ENCODE measurements around the gene NPSR1. TPM values are rescaled to one million over a fixed set of nuclear protein-coding genes. Genes with fewer than 3 reads are reported as not detected.
"Not testable (repeated sequence)": the region's sequence is repeated elsewhere in the genome, so short reads cannot be mapped to it uniquely, and the experiment has no call there.

NPSR1 gene
- total RNA-seq: not detected in 2 replicates

- no peak for DNase-seq (ENCODE audit: low read depth in 2 of 2)
These were observed at the start of gene NPSR1 for GRCh38 chr7:34657632-34658268. Gene NPSR1, plus strand, starts transcription at chr7:34658218. Its CDS starts 195 bp downstream, at chr7:34658413.

GRCh38 chr7:34612661-34613060, 45.4 kb upstream of the NPSR1 start:
- no peak for DNase-seq (ENCODE audit: low read depth in 2 of 2)

GRCh38 chr7:34620425-34620824, 37.6 kb upstream of the NPSR1 start:
- DNase-seq (ENCODE audit: low read depth in 2 of 2): no peak

GRCh38 chr7:34622182-34622581, 35.8 kb upstream of the NPSR1 start:
- no peak for DNase-seq (ENCODE audit: low read depth in 2 of 2)

- no peak for DNase-seq (ENCODE audit: low read depth in 2 of 2)
These were observed 35.2 kb upstream of the NPSR1 start for GRCh38 chr7:34622771-34623250.

- not testable (repeated sequence) for DNase-seq (ENCODE audit: low read depth in 2 of 2)
These were observed 29.4 kb upstream of the NPSR1 start for GRCh38 chr7:34628618-34629017.

GRCh38 chr7:34652809-34653208, 5.2 kb upstream of the NPSR1 start:
- no peak for DNase-seq (ENCODE audit: low read depth in 2 of 2)

- no peak for DNase-seq (ENCODE audit: low read depth in 2 of 2)
These were observed 4.2 kb upstream of the NPSR1 start for GRCh38 chr7:34653787-34654186.

GRCh38 chr7:34655384-34655783, 2.6 kb upstream of the NPSR1 start:
- no peak for DNase-seq (ENCODE audit: low read depth in 2 of 2)

- no peak for DNase-seq (ENCODE audit: low read depth in 2 of 2)
These were observed 2.0 kb upstream of the NPSR1 start for GRCh38 chr7:34656041-34656440.

- DNase-seq (ENCODE audit: low read depth in 2 of 2): no peak
These were observed 1.6 kb downstream of the NPSR1 start for GRCh38 chr7:34659472-34660075.

GRCh38 chr7:34662058-34662708, 4.2 kb downstream of the NPSR1 start:
- DNase-seq (ENCODE audit: low read depth in 2 of 2): no peak

- no peak for DNase-seq (ENCODE audit: low read depth in 2 of 2)
These were observed 6.7 kb downstream of the NPSR1 start for GRCh38 chr7:34664755-34665154.

- peak in 1 of 2 donors; percentile 6 for DNase-seq (ENCODE audit: low read depth in 2 of 2)
These were observed 14.4 kb downstream of the NPSR1 start for GRCh38 chr7:34672430-34672829.

- no peak for DNase-seq (ENCODE audit: low read depth in 2 of 2)
These were observed 15.0 kb downstream of the NPSR1 start for GRCh38 chr7:34673066-34673465.

GRCh38 chr7:34675749-34676374, 17.8 kb downstream of the NPSR1 start:
- DNase-seq (ENCODE audit: low read depth in 2 of 2): peak; percentile 18 to 28

GRCh38 chr7:34677491-34677890, 19.5 kb downstream of the NPSR1 start:
- DNase-seq (ENCODE audit: low read depth in 2 of 2): no peak

- DNase-seq (ENCODE audit: low read depth in 2 of 2): no peak
These were observed 29.5 kb downstream of the NPSR1 start for GRCh38 chr7:34687529-34687928.

- DNase-seq (ENCODE audit: low read depth in 2 of 2): no peak
These were observed 38.4 kb downstream of the NPSR1 start for GRCh38 chr7:34696415-34696814.

- DNase-seq (ENCODE audit: low read depth in 2 of 2): no peak
These were observed 51.8 kb downstream of the NPSR1 start for GRCh38 chr7:34709771-34710170.

GRCh38 chr7:34718867-34719266, 60.8 kb downstream of the NPSR1 start:
- no peak for DNase-seq (ENCODE audit: low read depth in 2 of 2)

- DNase-seq (ENCODE audit: low read depth in 2 of 2): no peak
These were observed 61.6 kb downstream of the NPSR1 start for GRCh38 chr7:34719636-34720035.

Measured in dermis microvascular lymphatic vessel endothelial cell (primary cell).